Measurements from ENCODE around the gene SMPD3.

Gene SMPD3

GRCh38 chr16:68369697-68370580 lies 78.4 kb downstream of the SMPD3 start:
- DNase-seq (ENCODE audit: low read depth): no peak

GRCh38 chr16:68369168-68369567 lies 79.1 kb downstream of the SMPD3 start:
- DNase-seq (ENCODE audit: low read depth): no peak

- DNase-seq (ENCODE audit: low read depth): no peak
Measured at GRCh38 chr16:68368301-68368888, 79.9 kb downstream of the SMPD3 start.

DNA sequence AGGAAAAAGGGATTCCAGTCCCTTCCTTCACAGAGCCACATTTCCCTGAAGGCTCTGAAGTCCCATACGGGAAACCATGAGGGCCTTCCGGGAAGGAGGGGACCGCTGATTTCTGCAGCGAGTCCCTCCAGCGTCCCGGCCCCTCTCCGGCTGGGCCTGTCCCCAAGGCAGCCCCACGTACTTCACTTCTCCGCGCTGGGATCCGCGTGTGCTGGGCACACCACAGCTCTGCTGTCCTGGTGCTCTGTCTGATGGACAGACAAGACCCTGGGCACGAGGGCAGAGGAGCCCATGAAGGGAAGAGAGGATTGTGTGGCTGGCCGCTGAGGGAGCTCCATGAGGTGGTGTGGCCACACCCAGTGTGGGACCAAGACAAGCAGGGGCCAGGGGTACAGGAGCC lies 80.4 kb downstream of the SMPD3 start:
- DNase-seq (ENCODE audit: low read depth): no peak

GRCh38 chr16:68367440-68367839 lies 80.9 kb downstream of the SMPD3 start:
- DNase-seq (ENCODE audit: low read depth): no peak

GRCh38 chr16:68367030-68367429 lies 81.3 kb downstream of the SMPD3 start:
- DNase-seq (ENCODE audit: low read depth): no peak

DNA sequence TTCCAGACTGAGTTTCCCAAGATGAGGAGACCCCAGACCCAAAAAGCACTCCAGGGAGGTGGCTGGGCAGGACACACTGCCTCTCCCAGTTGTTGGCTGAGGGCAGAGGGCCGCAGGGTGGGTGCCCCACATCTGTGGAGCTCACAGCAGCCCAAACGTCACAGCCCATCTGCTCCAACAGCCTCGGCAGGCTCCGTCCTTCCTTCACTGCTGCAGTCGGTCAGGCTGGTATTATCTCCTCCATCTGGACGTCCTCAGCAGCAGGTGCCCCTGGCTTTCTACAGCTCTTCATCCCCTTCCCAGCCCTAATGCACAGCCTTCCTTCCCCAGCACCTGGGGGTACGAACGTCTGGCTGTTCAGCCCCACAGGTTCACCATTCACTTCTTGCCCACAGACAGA lies 82.2 kb downstream of the SMPD3 start:
- DNase-seq (ENCODE audit: low read depth): no peak

DNA sequence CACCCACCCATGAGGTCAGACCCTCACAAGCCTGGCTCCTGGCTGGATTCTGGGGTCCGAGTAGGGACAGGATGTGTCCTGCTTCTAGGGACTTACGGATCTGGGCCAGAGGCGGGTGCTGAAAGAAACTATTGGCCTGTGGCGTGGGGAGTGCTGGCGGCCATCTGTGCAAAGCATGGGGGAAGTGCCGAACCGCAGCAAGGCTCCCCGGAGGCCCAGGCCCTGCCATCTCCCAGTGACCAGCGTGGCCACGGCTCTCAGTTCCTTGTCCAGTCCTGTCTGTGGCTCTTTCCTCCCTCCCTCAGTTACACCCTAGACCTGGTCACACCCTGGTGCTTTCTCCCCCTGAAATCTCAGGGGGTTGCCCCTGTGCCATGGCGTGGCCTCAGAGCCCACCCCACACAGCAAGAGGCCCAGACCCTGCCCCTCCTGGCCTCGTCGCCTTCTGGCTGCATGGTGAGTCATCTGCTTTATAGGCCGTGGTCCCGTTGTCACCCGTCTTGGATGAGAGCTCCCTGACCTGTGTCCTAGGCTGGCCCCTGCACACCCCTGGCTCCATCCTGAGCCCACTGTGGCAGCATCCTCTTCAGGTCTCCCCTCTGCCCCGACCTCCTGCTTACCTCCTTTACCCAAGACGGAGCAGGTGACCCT lies 83.0 kb downstream of the SMPD3 start:
- no peak for DNase-seq (ENCODE audit: low read depth)

DNA sequence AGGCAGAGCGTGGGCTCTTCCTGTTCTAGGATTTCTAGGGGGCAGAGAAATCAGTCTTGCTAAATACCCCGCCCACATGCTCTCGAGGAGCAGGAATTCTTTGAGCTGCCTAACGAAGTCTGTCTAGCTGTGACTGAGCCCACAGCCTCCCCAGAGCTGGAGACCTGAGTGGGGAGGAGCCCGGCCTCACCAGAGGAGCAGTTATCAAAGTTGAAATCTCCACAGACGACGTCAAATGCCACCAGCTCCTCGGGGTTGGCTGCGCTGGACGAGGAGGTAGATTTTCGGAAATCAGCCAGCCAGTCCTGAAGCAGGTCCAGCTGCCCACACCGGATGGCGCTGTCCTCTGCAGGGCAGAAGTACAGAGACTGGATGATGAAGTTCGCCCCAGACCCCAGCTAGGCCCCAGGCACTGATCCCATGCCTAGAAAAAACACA lies 83.7 kb downstream of the SMPD3 start:
- DNase-seq (ENCODE audit: low read depth): no peak

- DNase-seq (ENCODE audit: low read depth): no peak
Measured at GRCh38 chr16:68363658-68364521, 84.4 kb downstream of the SMPD3 start.

DNA sequence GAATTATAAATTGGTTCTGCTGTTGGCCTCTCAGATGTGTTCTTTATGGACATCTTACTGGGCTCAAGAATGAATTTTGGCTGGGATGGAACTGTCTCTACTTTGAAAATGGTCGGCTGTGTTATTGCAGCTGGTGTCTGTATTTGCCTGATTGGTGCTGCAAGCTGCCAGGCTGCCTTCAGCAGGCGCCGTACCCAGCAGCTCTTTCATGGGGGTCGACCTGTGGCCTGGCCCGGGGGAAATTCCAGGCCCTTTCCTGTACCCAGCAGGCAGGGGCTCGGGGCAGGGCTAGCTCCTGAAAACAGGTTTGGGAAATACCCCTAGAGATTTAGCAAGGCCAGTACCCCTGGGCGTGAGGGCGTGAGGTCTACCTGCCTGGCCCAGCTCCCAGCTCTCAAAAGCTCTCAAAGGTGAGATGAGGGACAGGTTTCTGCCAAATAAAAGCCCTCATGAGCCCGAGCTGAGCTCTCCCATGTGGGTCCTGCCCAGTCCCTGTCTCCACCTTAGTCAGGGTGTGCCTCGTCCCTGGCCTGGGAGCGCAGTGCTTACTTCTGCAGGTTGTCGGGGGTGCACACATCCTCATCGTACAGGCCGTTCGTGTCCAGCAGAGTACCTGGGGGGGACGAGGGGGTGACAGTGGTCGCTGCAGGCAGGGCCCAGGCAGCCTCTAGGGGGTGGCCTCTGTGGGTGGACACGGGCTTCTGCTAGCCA lies 85.2 kb downstream of the SMPD3 start:
- no peak for DNase-seq (ENCODE audit: low read depth)

GRCh38 chr16:68362262-68362913 lies 85.9 kb downstream of the SMPD3 start:
- no peak for DNase-seq (ENCODE audit: low read depth)

DNA sequence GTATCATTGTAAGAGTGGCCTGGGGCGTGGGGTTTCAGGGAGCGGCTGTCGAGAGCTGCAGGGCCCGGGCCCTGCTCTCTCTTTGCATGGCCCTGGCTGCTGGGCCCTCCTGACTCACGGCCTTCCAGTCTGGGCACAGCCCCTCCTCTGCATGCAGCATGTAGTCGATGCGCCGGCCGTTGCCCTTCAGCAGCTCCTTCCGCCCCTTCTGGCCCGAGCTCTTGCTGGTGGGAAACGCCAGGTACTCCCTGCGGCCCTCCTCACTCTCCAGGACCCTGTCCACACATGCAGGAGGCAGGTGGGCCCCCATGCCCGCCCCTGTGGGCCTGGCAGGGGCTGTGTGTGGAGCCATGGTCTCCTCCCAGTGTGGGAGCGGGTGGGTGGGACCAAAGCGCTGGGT lies 86.8 kb downstream of the SMPD3 start:
- DNase-seq (ENCODE audit: low read depth): no peak

- DNase-seq (ENCODE audit: low read depth): no peak
Measured at GRCh38 chr16:68360956-68361355, 87.4 kb downstream of the SMPD3 start.

DNA sequence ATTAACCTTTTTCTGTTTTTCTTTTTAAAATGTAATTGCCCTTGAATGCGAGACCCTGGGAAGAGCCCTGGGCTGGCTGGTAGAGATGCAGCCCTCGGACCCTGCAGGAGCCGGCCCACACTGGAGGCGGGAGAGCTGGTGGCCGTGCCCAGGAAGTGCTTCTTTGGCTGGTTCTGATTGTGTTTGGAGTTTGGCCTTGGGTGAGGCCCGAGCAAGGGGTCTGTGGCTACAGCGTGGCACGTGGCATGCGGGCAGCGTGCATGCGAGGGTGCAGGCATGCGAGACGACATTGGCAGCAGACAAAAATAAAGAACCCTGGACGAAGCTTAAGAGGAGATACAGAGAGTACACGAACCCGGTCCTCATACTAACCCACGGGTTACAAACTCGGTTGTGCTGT lies 87.8 kb downstream of the SMPD3 start:
- DNase-seq (ENCODE audit: low read depth): no peak

GRCh38 chr16:68359398-68360191 lies 88.7 kb downstream of the SMPD3 start:
- DNase-seq (ENCODE audit: low read depth): no peak

- DNase-seq (ENCODE audit: low read depth): no peak
Measured at GRCh38 chr16:68358951-68359350, 89.4 kb downstream of the SMPD3 start.

DNA sequence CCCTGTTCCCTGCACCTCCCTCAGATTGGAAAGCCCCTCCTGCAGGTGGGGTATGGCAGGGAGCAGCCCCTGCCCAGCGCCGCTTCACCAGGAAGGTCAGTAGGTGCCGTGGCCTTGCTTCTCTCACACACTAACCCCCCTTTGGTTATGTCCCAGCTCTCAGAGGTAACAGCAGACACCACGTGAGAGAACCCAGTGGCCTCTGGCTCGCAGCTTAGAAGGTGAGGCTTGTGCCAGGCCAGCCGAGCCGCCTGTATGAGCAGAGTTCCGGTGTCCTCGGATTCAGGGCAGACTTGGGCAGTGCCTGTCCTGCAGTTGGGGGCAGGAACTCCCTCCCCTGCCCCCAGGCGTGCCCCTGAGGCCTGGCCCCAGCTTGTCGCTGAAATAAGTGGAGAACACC lies 90.4 kb downstream of the SMPD3 start:
- DNase-seq (ENCODE audit: low read depth): no peak

DNA sequence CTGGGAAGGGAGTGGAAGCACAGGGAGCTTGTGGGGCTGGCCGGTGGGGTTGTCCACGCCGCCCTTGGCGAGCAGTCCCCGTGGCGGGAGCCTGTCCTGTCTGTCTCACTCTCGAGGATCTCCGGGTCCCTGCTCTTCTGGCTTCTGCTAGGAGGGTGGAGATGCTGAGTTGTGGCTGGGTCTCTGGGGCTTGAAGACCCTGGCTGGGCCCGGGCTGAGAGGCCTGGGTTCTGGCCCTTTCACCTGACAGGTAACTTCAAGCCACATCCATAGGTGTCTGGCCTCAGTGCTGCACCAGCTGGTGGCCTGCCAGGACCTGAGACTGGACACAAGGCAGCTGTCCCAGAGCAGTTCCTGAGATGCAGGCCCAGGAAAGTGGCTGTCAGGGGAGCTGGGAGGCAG lies 90.8 kb downstream of the SMPD3 start:
- no peak for DNase-seq (ENCODE audit: low read depth)

- no peak for DNase-seq (ENCODE audit: low read depth)
Measured at GRCh38 chr16:68356919-68357286, 91.4 kb downstream of the SMPD3 start.
